BJ (cell line): ENCODE results near the gene CRTAC1. TPM values are rescaled to one million over a fixed set of nuclear protein-coding genes. Genes with fewer than 3 reads are reported as not detected.
A peak's percentile ranks its signal among the peaks of the same experiment; 100 is the strongest.

Experiments used
- CTCF ChIA-PET: fragments of 350-600 bp; formaldehyde crosslinking; extraction: SDS; loops from one replicate; lab custom pipeline; 2021; ENCODE audit warnings: antibody characterized with exemption, inconsistent platforms; lab: Yijun Ruan, JAX
- POLR2A ChIA-PET: fragments of 300-600 bp; sonication (Branson Sonifier 250); formaldehyde crosslinking; extraction: SDS; loops from one replicate; lab custom pipeline; 2021; ENCODE audit warnings: antibody characterized with exemption; lab: Charles Lee
- DNase-seq: peaks from one replicate; pipeline ENCODE4 v3.0.0-alpha.2; 2011; ENCODE audit warnings: low read depth
- H3K27me3 ChIP-seq: 2 replicates; pipeline ENCODE4 v1.6.0; 2011; ENCODE audit warnings: low read length; ENCODE audit not compliant: control insufficient read depth, insufficient read depth
- H3K36me3 ChIP-seq: 2 replicates; pipeline ENCODE4 v1.5.1; 2011; ENCODE audit warnings: low read length; ENCODE audit not compliant: control insufficient read depth, insufficient read depth
- H3K4me3 ChIP-seq: 2 replicates; pipeline ENCODE4 v1.5.1; 2011; ENCODE audit warnings: low read depth, mild to moderate bottlenecking, control low read depth, low read length
- polyA plus RNA-seq: library from polyadenylated mRNA; depleted of rRNA; stranded (reverse); fragments of >200 nt; gene quantifications from 2 replicates; pipeline ENCODE4 v1.2.3, GENCODE V29; 2011
- TF ChIP-seq, protein P1 (sequence below): IDR thresholded peaks from 2 replicates; pipeline ENCODE4 v1.5.1; 2011; ENCODE audit warnings: low read depth, mild to moderate bottlenecking, control low read depth, inconsistent platforms, low read length, moderate library complexity; ENCODE audit not compliant: insufficient read depth

CRTAC1 gene
- polyA plus RNA-seq, 1 experiment = not detected

- H3K36me3 ChIP-seq = no peaks in the 10 kb centered on the region
- no peak for DNase-seq
- H3K4me3 ChIP-seq = no peak overlapping the region
- no peaks in the 10 kb centered on the region; the same call in 1 of the 2 replicates for H3K27me3 ChIP-seq
- ChIA-PET CTCF (no interaction called here), POLR2A (no interaction called here)
- TF ChIP-seq, protein P1, sequence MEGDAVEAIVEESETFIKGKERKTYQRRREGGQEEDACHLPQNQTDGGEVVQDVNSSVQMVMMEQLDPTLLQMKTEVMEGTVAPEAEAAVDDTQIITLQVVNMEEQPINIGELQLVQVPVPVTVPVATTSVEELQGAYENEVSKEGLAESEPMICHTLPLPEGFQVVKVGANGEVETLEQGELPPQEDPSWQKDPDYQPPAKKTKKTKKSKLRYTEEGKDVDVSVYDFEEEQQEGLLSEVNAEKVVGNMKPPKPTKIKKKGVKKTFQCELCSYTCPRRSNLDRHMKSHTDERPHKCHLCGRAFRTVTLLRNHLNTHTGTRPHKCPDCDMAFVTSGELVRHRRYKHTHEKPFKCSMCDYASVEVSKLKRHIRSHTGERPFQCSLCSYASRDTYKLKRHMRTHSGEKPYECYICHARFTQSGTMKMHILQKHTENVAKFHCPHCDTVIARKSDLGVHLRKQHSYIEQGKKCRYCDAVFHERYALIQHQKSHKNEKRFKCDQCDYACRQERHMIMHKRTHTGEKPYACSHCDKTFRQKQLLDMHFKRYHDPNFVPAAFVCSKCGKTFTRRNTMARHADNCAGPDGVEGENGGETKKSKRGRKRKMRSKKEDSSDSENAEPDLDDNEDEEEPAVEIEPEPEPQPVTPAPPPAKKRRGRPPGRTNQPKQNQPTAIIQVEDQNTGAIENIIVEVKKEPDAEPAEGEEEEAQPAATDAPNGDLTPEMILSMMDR = no peak
Observed at GRCh38 chr10:97892939-97893338, 137.5 kb downstream of the CRTAC1 start.

GRCh38 chr10:97892506-97892905 is 137.9 kb downstream of the CRTAC1 start:
- TF ChIP-seq, protein P1 = no peak
- H3K36me3 ChIP-seq = no peaks in the 10 kb centered on the region
- H3K4me3 ChIP-seq = no peak overlapping the region
- ChIA-PET CTCF (no interaction called here), POLR2A (no interaction called here)
- no peaks in the 10 kb centered on the region; the same call in 1 of the 2 replicates for H3K27me3 ChIP-seq
- DNase-seq = no peak

GRCh38 chr10:97891497-97892167 is 138.8 kb downstream of the CRTAC1 start:
- H3K27me3 ChIP-seq = no peaks in the 10 kb centered on the region; the same call in 1 of the 2 replicates
- no peaks in the 10 kb centered on the region for H3K36me3 ChIP-seq
- CTCF ChIA-PET = no interaction called here
- no peak for DNase-seq
- TF ChIP-seq, protein P1 = no peak
- POLR2A ChIA-PET = no interaction called here
- H3K4me3 ChIP-seq = no peak overlapping the region

DNA sequence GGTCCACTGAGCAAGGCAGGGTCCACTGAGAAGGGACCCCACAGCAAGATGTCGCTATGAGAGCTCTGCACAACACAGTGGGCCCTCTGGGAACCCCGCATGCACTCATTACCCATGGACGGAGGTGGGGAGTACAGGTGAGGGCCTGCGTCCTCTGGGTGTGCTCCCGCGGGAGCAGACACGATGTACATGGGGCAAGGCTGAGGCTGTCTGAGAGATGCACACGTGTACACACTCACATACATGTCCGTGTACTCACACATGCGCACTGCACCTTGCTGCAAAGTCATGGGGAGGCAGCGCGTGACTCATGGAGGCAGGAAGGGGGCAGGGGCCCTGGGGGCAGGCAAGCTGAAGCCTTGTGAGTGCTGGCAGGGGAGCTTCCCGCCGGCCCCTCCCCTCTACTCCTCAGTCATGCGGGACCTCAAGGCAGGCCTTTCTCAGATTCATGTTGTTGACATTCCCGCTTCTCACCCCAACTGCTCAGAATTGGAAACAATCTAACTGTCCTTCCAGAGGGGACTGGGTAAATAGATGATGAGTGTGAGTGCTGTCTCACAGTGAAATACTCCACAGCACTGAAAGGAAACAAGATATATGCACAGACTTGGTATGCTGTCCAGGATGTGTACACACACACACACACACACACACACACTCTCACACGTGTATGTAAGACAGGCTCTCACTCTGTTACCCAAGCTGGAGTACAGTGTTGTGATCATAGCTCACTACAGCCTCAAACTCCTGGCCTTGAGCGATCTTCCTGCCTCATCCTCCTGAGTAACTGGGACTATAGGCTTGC is 140.8 kb downstream of the CRTAC1 start:
- no peak for DNase-seq
- TF ChIP-seq, protein P1 = no peak
- Histone ChIP-seq H3K36me3 (no peaks in the 10 kb centered on the region), H3K4me3 (no peak overlapping the region), H3K27me3 (no peaks in the 10 kb centered on the region)
- ChIA-PET POLR2A (no interaction called here), CTCF (interaction anchor here (1.4 to 1.9 kb wide), 2 partner anchors 20 to 25 kb away, joined by 4 to 7 read pairs; no protein-coding TSS in a partner anchor)

DNA sequence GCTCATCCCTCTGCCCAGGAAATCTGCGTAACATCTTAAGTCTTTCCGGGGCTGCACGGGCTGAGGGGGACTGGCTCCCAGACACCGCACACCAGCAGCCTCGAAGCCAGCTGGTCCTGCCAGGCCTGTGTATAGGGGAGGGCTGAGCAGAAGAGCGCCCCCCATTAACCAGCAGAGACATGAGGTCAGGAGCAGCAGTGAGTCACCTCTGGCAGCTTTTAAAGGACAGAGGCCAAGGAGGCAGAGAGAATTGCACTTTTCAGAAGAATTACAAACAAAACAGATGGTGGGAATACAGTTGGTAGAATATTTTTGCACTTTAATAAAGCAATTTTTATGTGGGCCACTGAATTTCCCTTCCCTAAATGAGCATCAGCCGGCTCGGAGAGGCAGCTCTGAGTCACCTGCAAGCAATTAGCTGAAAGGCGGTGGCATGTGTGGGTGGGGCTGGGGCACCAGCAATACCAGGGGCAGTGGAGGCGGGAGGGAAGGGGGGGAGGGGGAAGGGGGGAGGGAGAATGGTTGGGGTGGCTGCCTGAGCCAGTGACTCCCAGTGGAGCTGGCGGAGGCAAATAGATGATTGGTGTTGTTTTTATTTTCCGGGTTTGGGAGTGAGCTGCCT is 141.7 kb downstream of the CRTAC1 start:
- ChIA-PET POLR2A (no interaction called here), CTCF (interaction anchor here (1.0 to 2.2 kb wide), 4 partner anchors 10 to 96 kb away, joined by 3 to 8 read pairs (median 6); no protein-coding TSS in a partner anchor)
- no peaks in the 10 kb centered on the region for H3K27me3 ChIP-seq
- no peak for DNase-seq
- H3K4me3 ChIP-seq = no peak overlapping the region
- no peaks in the 10 kb centered on the region for H3K36me3 ChIP-seq
- TF ChIP-seq, protein P1 = peak; percentile 23; the same call in 1 of the 2 replicates
